Panc1 (cell line): Measurements from ENCODE around the gene LAMB4. TPM values are rescaled to one million over a fixed set of nuclear protein-coding genes. Genes with fewer than 3 reads are reported as not detected.

Source experiments
- ATAC-seq: fragments of 200-7000 bp; cut with Tn5 transposase; 2 replicates; pipeline ENCODE4 v1.9.1; 2020; ENCODE audit warnings: mild to moderate bottlenecking, moderate library complexity
- BruUV-seq: library from RNA; stranded (reverse); fragments of 400-500 nt; replicated peaks from 2 replicates; lab custom pipeline; 2021; lab: Mats Ljungman, UMichigan
- CTCF ChIA-PET: fragments of 300-600 bp; sonication (Branson Sonifier 250); formaldehyde crosslinking; loops from one replicate; lab custom pipeline; 2022; ENCODE audit warnings: antibody characterized with exemption; lab: Charles Lee
- POLR2A ChIA-PET: fragments of 300-600 bp; sonication (Branson Sonifier 250); formaldehyde crosslinking; loops from one replicate; lab custom pipeline; 2022; ENCODE audit warnings: antibody characterized with exemption; lab: Charles Lee
- DNase-seq: peaks from one replicate; pipeline ENCODE4 v3.0.0-alpha.2; 2010; ENCODE audit warnings: low read depth, low spot score
- H3K27ac ChIP-seq: 2 replicates; pipeline ENCODE4 v1.5.1; 2011; ENCODE audit warnings: mild to moderate bottlenecking, low read length, inconsistent platforms
- H3K27me3 ChIP-seq: fragments of 200-500 bp; sonication (Bioruptor generic); 2 replicates; pipeline ENCODE4 v1.6.0; 2014; ENCODE audit warnings: low read length, inconsistent platforms; ENCODE audit not compliant: control insufficient read depth, insufficient read depth
- H3K36me3 ChIP-seq: fragments of 200-500 bp; sonication (Bioruptor generic); 2 replicates; pipeline ENCODE4 v1.5.1; 2014; ENCODE audit warnings: inconsistent platforms, mild to moderate bottlenecking, low read length, moderate library complexity; ENCODE audit not compliant: control insufficient read depth, insufficient read depth
- H3K4me1 ChIP-seq: 2 replicates; pipeline ENCODE4 v1.5.1; 2011; ENCODE audit warnings: inconsistent platforms, mild to moderate bottlenecking, low read length, moderate library complexity; ENCODE audit not compliant: control insufficient read depth, insufficient read depth
- H3K4me3 ChIP-seq, 2 experiments: 2 replicates each; pipeline ENCODE4 v1.5.1; 2011 to 2012; ENCODE audit warnings: low read depth in 2 of 2, low read length in 2 of 2, mild to moderate bottlenecking in 2 of 2, inconsistent platforms in 1 of 2, moderate library complexity in 1 of 2
- H3K9me3 ChIP-seq: fragments of 200-500 bp; sonication (Bioruptor generic); 2 replicates; pipeline ENCODE4 v1.5.1; 2014; ENCODE audit warnings: low read depth, mild to moderate bottlenecking, inconsistent platforms, low read length, moderate library complexity; ENCODE audit not compliant: control insufficient read depth, insufficient read depth
- CTCF ChIP-seq: fragments of 450-650 bp; IDR thresholded peaks from 2 replicates; pipeline ENCODE4 v1.5.1; 2017; ENCODE audit warnings: mild to moderate bottlenecking
- POLR2AphosphoS5 ChIP-seq: IDR thresholded peaks from 2 replicates; pipeline ENCODE4 v1.6.1; 2012; ENCODE audit warnings: mild to moderate bottlenecking, low read depth, low read length, moderate library complexity
- REST ChIP-seq, 2 experiments: IDR thresholded peaks; 2 replicates each; pipeline ENCODE4 v1.6.1; 2011 to 2012; ENCODE audit warnings: low read depth in 2 of 2, control low read depth in 1 of 2, low read length in 1 of 2, mild to moderate bottlenecking in 1 of 2, moderate library complexity in 1 of 2; ENCODE audit not compliant: insufficient read depth in 1 of 2
- SIN3A ChIP-seq: IDR thresholded peaks from 2 replicates; pipeline ENCODE4 v1.6.1; 2012; ENCODE audit warnings: low read depth, mild to moderate bottlenecking, low read length, moderate library complexity, borderline replicate concordance; ENCODE audit not compliant: insufficient read depth
- TCF7L2 ChIP-seq: IDR thresholded peaks from 2 replicates; pipeline ENCODE4 v1.6.1; 2011; ENCODE audit warnings: mild to moderate bottlenecking, low read depth, low read length, inconsistent platforms
- in situ Hi-C: cut with HindIII; loops from 2 replicates; pipeline ENCODE4 v1.10.0; 2016; ENCODE audit warnings: low sequenced_read_pairs, low pct_unique_long_range_greater_than_20kb
- intact Hi-C: fragments of 100-400 bp; cut with micrococcal nuclease; formaldehyde crosslinking; loops from one replicate; pipeline ENCODE4 v1.10.0; 2022; ENCODE audit not compliant: unreplicated experiment
- total RNA-seq: library from RNA; stranded (reverse); gene quantifications from one replicate; pipeline ENCODE4 v1.2.1, GENCODE V29; 2021; ENCODE audit not compliant: unreplicated experiment

Gene LAMB4
- total RNA-seq, 1 experiment from 2014 or later, result not detected

GRCh38 chr7:108114117-108114841 is 15.9 kb downstream of the LAMB4 start:
- Histone ChIP-seq H3K36me3 (no peaks in the 10 kb centered on the region), H3K27me3 (no peaks in the 10 kb centered on the region), H3K9me3 (no peaks in the 10 kb centered on the region), H3K27ac (no peak overlapping the region), H3K4me1 (no peaks in the 10 kb centered on the region), H3K4me3 (no peak overlapping the region)
- intact Hi-C loops (loop anchor here (5.0 kb wide), 1 partner anchor 33 kb away; no protein-coding TSS in a partner anchor), in situ Hi-C loops (no loop called here)
- CTCF ChIA-PET, result no interaction called here
- no TSS peak for BruUV-seq
- no peak for DNase-seq
- POLR2A ChIA-PET, result no interaction called here
- ATAC-seq, result no peak
- TF ChIP-seq SIN3A (no peak), POLR2AphosphoS5 (no peak), TCF7L2 (no peak), CTCF (peak; percentile 61)

GRCh38 chr7:108112683-108113082 is 17.5 kb downstream of the LAMB4 start:
- no peak overlapping the region for H3K27ac ChIP-seq
- TF ChIP-seq CTCF (no peak), REST (IDR thresholded peaks at IDR 0.05; ENCODE audit: insufficient read depth in 1 of 2, low read depth in 2 of 2, low read length in 1 of 2) (no peak), SIN3A (no peak), POLR2AphosphoS5 (no peak), TCF7L2 (no peak)
- in situ Hi-C loops, result no loop called here
- no peaks in the 10 kb centered on the region for H3K4me1 ChIP-seq
- intact Hi-C loops, result loop anchor here (5.0 kb wide), 1 partner anchor 35 kb away; no protein-coding TSS in a partner anchor
- ChIA-PET POLR2A (no interaction called here), CTCF (no interaction called here)
- ATAC-seq (no peak), DNase-seq (no peak)
- H3K9me3 ChIP-seq, result no peaks in the 10 kb centered on the region
- no TSS peak for BruUV-seq
- no peak overlapping the region for H3K4me3 ChIP-seq
- no peaks in the 10 kb centered on the region for H3K27me3 ChIP-seq
- no peaks in the 10 kb centered on the region for H3K36me3 ChIP-seq
